Small intestine (tissue), 7 donors: ENCODE results near the gene C1QTNF6. TPM values are rescaled to one million over a fixed set of nuclear protein-coding genes. Genes with fewer than 3 reads are reported as not detected.

ENCODE experiments used
- DNase-seq, 2 donors: peaks; one replicate each; pipeline versions ENCODE4 v3.0.0 to v3.0.0-alpha.2; 2013
- FAIRE-seq: peaks from 2 replicates; lab custom pipeline; 2012; peaks lifted over from hg19 to GRCh38; lab: Jason Lieb, UNC
- H3K27ac ChIP-seq, 3 donors: one replicate each; pipeline ENCODE4 v1.5.1; 2013; ENCODE audit warnings: low read length in 2 of 3, mild to moderate bottlenecking in 2 of 3, control low read depth in 1 of 3, inconsistent platforms in 1 of 3, low read depth in 1 of 3, moderate library complexity in 1 of 3
- H3K27me3 ChIP-seq, 3 donors: one replicate each; pipeline ENCODE4 v1.6.1; 2013; ENCODE audit warnings: low read length in 3 of 3, inconsistent platforms in 1 of 3; ENCODE audit not compliant: control insufficient read depth in 3 of 3, insufficient read depth in 3 of 3
- H3K36me3 ChIP-seq, 3 donors: one replicate each; pipeline ENCODE4 v1.6.1; 2013; ENCODE audit warnings: low read length in 3 of 3, inconsistent platforms in 1 of 3, low read depth in 1 of 3, mild to moderate bottlenecking in 1 of 3, moderate library complexity in 1 of 3; ENCODE audit not compliant: control insufficient read depth in 3 of 3, insufficient read depth in 2 of 3
- H3K4me1 ChIP-seq, 3 donors: one replicate each; pipeline ENCODE4 v1.6.1; 2013; ENCODE audit warnings: low read length in 2 of 3, inconsistent platforms in 1 of 3, low read depth in 1 of 3, mild to moderate bottlenecking in 1 of 3, moderate library complexity in 1 of 3; ENCODE audit not compliant: control insufficient read depth in 3 of 3, insufficient read depth in 2 of 3
- H3K4me3 ChIP-seq, 3 donors: one replicate each; pipeline ENCODE4 v1.5.1; 2013; ENCODE audit warnings: low read length in 3 of 3, control low read depth in 1 of 3, inconsistent platforms in 1 of 3, low read depth in 1 of 3, mild to moderate bottlenecking in 1 of 3, moderate library complexity in 1 of 3
- H3K9me3 ChIP-seq, 2 donors: one replicate each; pipeline ENCODE4 v1.6.1; 2013; ENCODE audit warnings: low read depth in 1 of 2, low read length in 1 of 2; ENCODE audit not compliant: control insufficient read depth in 2 of 2, insufficient read depth in 1 of 2
- WGBS, 3 donors: extraction: QIAGEN DNeasy Blood & Tissue Kit; methylation state at CpG; one replicate each; pipeline ENCODE4 v1.1.7; 2013; 5-methylcytosine and 5-hydroxymethylcytosine counted together
- polyA plus RNA-seq, 4 donors: library from polyadenylated mRNA; stranded (reverse) in 3 of 4; unstranded in 1 of 4; fragments of 200-250 nt in 3 of 4; fragments of 120-200 nt in 1 of 4; gene quantifications; one replicate each; pipeline versions ENCODE4 v1.2.1 to v1.2.3, GENCODE V29; 2013
- donor health status: healthy with polysubstance abuse.
- donor health status: control.
- donor health status: control.
- donor health status: Bipolar disorder and iron deficiency.
- donor health status: healthy.

The C1QTNF6 gene
- polyA plus RNA-seq, 4 donors, result 2.4 to 20.0 (median 3.1) TPM

- Histone ChIP-seq H3K36me3 (peaks cover 0 to 28% (median 0%) of the 10 kb centered on the region in 3 donors), H3K27me3 (no peaks in the 10 kb centered on the region), H3K9me3 (no peaks in the 10 kb centered on the region), H3K27ac (no peak overlapping the region), H3K4me1 (peaks cover 7 to 39% (median 15%) of the 10 kb centered on the region in 3 donors), H3K4me3 (no peak overlapping the region)
- WGBS, 3 donors, result 71 to 84% (median 78%) methylated on average over 31 of the region's 31 CpGs
- FAIRE-seq (no peak), DNase-seq (peak in 1 of 2 donors; percentile 42)
Measured at GRCh38 chr22:37179622-37180420, 8.2 kb downstream of the C1QTNF6 start.

- H3K27ac ChIP-seq, result peak overlapping the region in 2 of 3 donors; percentile 58 to 62
- H3K27me3 ChIP-seq, result no peaks in the 10 kb centered on the region
- FAIRE-seq, result no peak
- 86 to 94% (median 94%) methylated on average over 9 to 10 of the region's 10 CpGs for WGBS, 3 donors
- H3K4me3 ChIP-seq, result no peak overlapping the region
- no peak for DNase-seq
- no peaks in the 10 kb centered on the region for H3K9me3 ChIP-seq
- H3K36me3 ChIP-seq, result peaks cover 0 to 22% (median 0%) of the 10 kb centered on the region in 3 donors
- H3K4me1 ChIP-seq, result peaks cover 7 to 39% (median 15%) of the 10 kb centered on the region in 3 donors
Measured at GRCh38 chr22:37179126-37179470, 8.9 kb downstream of the C1QTNF6 start.

- Histone ChIP-seq H3K27me3 (no peaks in the 10 kb centered on the region), H3K9me3 (no peaks in the 10 kb centered on the region), H3K4me3 (no peak overlapping the region), H3K4me1 (peaks cover 7 to 39% (median 15%) of the 10 kb centered on the region in 3 donors), H3K27ac (peak overlapping the region; percentile 21 to 62 (median 58)), H3K36me3 (peaks cover 0 to 17% (median 0%) of the 10 kb centered on the region in 3 donors)
- DNase-seq (peak; percentile 52 to 82), FAIRE-seq (no peak)
- 19 to 42% (median 40%) methylated on average over 17 of the region's 17 CpGs for WGBS, 3 donors
Measured at GRCh38 chr22:37178350-37179125, 9.5 kb downstream of the C1QTNF6 start.

- FAIRE-seq, result no peak
- Histone ChIP-seq H3K9me3 (no peaks in the 10 kb centered on the region), H3K36me3 (peaks cover 0 to 16% (median 0%) of the 10 kb centered on the region in 3 donors), H3K27ac (peak overlapping the region in 2 of 3 donors; percentile 13 to 26), H3K4me1 (peaks cover 7 to 39% (median 15%) of the 10 kb centered on the region in 3 donors), H3K4me3 (no peak overlapping the region), H3K27me3 (no peaks in the 10 kb centered on the region)
- WGBS, 3 donors, result 74 to 92% (median 76%) methylated on average over 3 of the region's 3 CpGs
- no peak for DNase-seq
Measured at GRCh38 chr22:37177755-37178154, 10.3 kb downstream of the C1QTNF6 start.

- peaks cover 7 to 39% (median 15%) of the 10 kb centered on the region in 3 donors for H3K4me1 ChIP-seq
- no peaks in the 10 kb centered on the region for H3K27me3 ChIP-seq
- peaks cover 0 to 12% (median 0%) of the 10 kb centered on the region in 3 donors for H3K36me3 ChIP-seq
- 52 to 72% (median 69%) methylated on average over 5 of the region's 5 CpGs for WGBS, 3 donors
- FAIRE-seq (no peak), DNase-seq (no peak)
- H3K9me3 ChIP-seq, result no peaks in the 10 kb centered on the region
- H3K4me3 ChIP-seq, result no peak overlapping the region
- peak overlapping the region in 2 of 3 donors; percentile 28 to 39 for H3K27ac ChIP-seq
Measured at GRCh38 chr22:37177221-37177620, 10.8 kb downstream of the C1QTNF6 start.

- peak overlapping the region in 2 of 3 donors; percentile 28 to 39 for H3K27ac ChIP-seq
- H3K36me3 ChIP-seq, result peaks cover 0 to 6% (median 0%) of the 10 kb centered on the region in 3 donors
- H3K4me3 ChIP-seq, result no peak overlapping the region
- 41 to 63% (median 55%) methylated on average over 23 of the region's 23 CpGs for WGBS, 3 donors
- DNase-seq (peak in 1 of 2 donors; percentile 38), FAIRE-seq (no peak)
- no peaks in the 10 kb centered on the region for H3K27me3 ChIP-seq
- no peaks in the 10 kb centered on the region for H3K9me3 ChIP-seq
- H3K4me1 ChIP-seq, result peaks cover 7 to 39% (median 15%) of the 10 kb centered on the region in 3 donors
Measured at GRCh38 chr22:37176464-37177061, 11.5 kb downstream of the C1QTNF6 start.

GRCh38 chr22:37175414-37176281 lies 12.4 kb downstream of the C1QTNF6 start:
- Histone ChIP-seq H3K9me3 (no peaks in the 10 kb centered on the region), H3K27me3 (no peaks in the 10 kb centered on the region), H3K27ac (peak overlapping the region in 1 of 3 donors; percentile 39), H3K4me3 (no peak overlapping the region), H3K4me1 (peaks cover 7 to 39% (median 15%) of the 10 kb centered on the region in 3 donors), H3K36me3 (peaks cover 0 to 4% (median 0%) of the 10 kb centered on the region in 3 donors)
- FAIRE-seq (no peak), DNase-seq (no peak)
- WGBS, 3 donors, result 45 to 73% (median 55%) methylated on average over 17 to 18 of the region's 18 CpGs
